NCI-H1048 (cell line): ENCODE data around the gene LUC7L.
"Not testable (repeated sequence)": the region's sequence is repeated elsewhere in the genome, so short reads cannot be mapped to it uniquely, and the experiment has no call there.

ENCODE experiments used
- DNase-seq: peaks from one replicate; lab custom pipeline; 2025; lab: John Stamatoyannopoulos, UW

LUC7L gene

DNA sequence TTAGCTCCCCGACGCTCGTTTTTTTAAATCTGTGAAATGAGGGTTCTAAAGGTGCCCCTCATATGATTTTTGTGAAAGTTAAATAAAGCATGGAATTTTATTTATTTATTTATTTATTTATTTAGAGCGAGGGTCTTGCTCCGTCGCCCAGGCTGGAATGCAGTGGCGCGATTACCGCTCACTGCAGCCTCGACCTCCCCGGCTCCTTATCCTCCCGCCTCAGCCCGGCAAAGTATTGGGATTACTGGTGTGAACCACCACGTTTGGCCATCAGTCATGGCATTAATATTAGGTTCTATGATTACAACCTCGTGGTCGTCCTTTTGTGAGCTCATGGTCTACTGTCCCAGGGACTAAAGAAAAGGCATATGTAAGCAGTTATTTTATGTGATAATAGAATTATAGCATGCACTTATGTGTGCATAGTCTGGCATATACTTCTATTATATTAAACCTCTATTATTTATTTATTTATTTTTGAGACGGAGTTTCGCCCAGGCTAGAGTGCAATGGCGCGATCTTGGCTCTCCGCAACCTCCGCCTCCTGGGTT, 557 bp upstream of the LUC7L start:
- no peak for DNase-seq

- no peak for DNase-seq
Observed at GRCh38 chr16:228151-228851, 948 bp downstream of the LUC7L start.

DNA sequence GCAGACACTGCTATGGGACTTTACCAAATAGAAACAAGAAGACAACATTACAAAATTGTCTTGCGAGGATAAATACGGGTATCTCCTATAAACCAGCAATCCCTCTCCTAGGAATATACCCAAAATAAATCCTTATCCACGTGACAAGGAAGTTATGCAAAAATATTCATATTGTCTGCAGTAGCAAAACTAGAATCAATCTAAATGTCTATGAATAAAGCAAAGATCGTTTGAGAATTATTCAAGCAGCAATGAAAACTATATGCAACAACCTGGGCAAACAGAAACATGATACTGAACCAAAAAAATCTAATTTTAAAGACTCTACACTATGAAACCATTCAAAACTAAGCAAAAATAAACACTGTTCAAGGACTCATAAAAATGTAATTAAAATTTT, 9.2 kb downstream of the LUC7L start:
- DNase-seq, result no peak

- no peak for DNase-seq
Observed at GRCh38 chr16:212999-213398, 16.2 kb downstream of the LUC7L start.

GRCh38 chr16:211631-212180, 17.5 kb downstream of the LUC7L start:
- not testable (repeated sequence) for DNase-seq

GRCh38 chr16:209359-209758, 19.9 kb downstream of the LUC7L start:
- not testable (repeated sequence) for DNase-seq

DNA sequence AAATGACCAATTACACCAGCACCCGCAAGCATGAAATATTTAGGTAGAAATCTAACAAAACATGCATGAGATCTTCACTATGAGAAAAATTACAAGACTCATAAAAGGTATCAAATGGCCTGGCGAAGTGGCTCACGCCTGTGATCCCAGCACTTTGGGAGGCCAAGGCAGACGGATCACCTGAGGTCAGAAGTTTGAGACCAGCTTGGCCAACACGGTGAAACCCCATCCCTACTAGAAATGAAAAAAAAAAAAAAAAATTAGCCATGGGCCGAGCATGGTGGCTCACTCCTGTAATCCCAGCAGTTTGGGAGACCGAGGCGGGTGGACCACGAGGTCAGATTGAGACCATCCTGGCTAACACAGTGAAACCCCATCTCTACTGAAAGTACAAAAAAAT, 25.2 kb downstream of the LUC7L start:
- DNase-seq, result not testable (repeated sequence)

GRCh38 chr16:203246-203645, 26.0 kb downstream of the LUC7L start:
- DNase-seq, result no peak

DNA sequence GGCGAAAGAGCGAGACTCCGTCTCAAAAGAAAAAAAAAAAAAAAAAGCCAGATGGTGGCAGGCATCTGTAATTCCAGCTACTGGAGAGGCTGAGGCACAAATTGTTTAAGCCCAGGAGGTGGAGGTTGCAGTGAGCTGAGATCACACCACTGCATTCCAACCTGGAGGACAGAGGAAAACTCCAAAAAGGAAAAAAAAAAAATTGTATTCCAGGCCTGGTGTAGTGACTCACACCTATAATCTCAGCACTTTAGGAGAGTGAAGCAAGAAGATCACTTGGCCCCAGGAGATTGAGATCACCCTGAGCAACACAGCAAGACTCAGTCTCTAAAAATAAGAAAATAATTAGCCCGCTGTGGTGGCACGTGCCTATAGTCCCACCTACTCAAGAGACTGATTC, 28.9 kb downstream of the LUC7L start:
- DNase-seq, result no peak

GRCh38 chr16:194516-194915, 34.7 kb downstream of the LUC7L start:
- DNase-seq, result no peak

DNA sequence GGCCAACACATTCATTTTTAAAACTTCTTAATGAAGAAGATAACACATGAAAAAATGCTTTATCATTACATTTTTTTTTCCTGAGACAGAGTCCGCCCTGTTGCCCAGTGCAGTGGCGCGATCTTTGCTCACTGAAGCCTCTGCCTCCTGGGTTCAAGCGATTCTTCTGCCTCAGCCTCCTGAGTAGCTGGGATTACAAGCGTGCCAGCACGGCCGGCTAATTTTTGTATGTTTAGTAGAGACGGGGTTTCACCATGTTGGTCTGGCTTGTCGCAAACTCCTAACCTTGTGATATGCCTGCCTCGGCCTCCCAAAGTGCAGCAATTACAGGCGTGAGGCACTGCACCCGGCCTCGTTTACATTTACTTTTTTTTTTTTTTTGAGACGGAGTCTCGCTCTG, 35.8 kb downstream of the LUC7L start:
- no peak for DNase-seq

GRCh38 chr16:192686-193085, 36.6 kb downstream of the LUC7L start:
- no peak for DNase-seq

GRCh38 chr16:191831-192230, 37.4 kb downstream of the LUC7L start:
- DNase-seq, result no peak

- DNase-seq, result no peak
Observed at GRCh38 chr16:189604-190186, 39.6 kb downstream of the LUC7L start.

GRCh38 chr16:188674-189073, 40.6 kb downstream of the LUC7L start:
- DNase-seq, result no peak

- DNase-seq, result no peak
Observed at GRCh38 chr16:187330-187729, 41.9 kb downstream of the LUC7L start.

GRCh38 chr16:185691-186090, 43.6 kb downstream of the LUC7L start:
- no peak for DNase-seq

DNA sequence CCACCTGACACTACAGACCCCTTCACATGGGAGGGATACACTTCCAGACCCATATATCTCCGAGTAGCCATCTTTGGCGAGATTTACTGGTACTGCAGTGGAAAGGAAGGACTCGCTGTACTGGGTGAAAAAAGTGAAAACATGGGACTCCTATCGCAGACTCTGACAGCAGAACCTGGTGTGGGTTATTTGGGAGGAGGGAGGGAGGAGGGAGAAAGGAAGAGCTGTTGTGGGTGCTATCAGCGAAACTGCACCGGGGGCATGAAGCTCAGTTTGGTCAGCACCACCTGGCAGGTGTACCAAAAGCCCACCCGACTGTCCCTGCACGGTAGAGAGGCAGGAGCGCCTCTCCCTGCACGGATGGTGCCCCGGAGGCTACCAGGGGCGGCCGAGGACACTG, 44.0 kb downstream of the LUC7L start:
- DNase-seq, result no peak

DNA sequence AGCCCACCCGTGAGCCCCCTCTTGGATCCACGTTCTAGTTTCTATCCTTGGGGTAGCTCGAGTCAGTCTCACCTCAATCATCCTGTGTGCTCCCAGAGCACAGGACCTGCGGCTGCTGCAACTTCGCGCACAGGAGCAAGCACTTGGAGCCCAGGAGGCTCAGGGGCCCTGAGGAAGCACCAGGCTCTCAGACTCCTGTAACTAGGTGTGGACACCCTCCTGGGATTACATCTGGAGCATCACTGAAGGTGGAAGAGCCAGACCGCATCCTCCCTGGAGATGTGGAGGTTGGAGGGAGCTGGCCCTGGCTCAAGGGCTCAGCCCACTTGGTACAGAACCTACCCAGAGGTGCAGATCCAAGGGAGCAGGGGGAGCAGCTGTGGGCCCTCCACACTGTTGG, 46.2 kb downstream of the LUC7L start:
- no peak for DNase-seq

GRCh38 chr16:181565-182021, 47.7 kb downstream of the LUC7L start:
- no peak for DNase-seq

DNA sequence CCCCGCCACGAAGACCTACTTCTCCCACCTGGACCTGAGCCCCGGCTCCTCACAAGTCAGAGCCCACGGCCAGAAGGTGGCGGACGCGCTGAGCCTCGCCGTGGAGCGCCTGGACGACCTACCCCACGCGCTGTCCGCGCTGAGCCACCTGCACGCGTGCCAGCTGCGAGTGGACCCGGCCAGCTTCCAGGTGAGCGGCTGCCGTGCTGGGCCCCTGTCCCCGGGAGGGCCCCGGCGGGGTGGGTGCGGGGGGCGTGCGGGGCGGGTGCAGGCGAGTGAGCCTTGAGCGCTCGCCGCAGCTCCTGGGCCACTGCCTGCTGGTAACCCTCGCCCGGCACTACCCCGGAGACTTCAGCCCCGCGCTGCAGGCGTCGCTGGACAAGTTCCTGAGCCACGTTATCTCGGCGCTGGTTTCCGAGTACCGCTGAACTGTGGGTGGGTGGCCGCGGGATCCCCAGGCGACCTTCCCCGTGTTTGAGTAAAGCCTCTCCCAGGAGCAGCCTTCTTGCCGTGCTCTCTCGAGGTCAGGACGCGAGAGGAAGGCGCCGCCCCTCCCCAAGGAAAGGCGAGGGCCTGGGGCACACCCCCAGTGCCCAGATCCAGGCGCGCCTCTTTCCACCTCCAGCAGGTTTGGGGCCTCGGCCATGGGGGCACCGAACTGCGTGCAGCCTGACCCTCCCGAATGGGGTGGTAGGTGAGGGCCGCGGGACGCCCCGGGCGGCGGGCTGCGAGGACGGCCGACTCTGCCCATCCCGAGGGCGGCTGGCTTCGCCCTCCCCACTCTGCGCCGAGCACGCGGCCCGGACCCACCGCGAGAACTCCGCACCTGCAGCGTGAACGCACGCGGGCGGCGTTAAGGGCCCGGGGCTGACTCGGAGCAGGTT, 48.3 kb downstream of the LUC7L start:
- DNase-seq, result no peak

- no peak for DNase-seq
Observed at GRCh38 chr16:180101-180675, 49.1 kb downstream of the LUC7L start, which contains the start of gene HBQ1. Gene HBQ1 (plus strand): TSS chr16:180459. CDS start chr16:180487, 28 bp downstream.
